Hindlimb muscle (tissue), 1 donor: Measurements from ENCODE around the gene FOXP1. TPM values are rescaled to one million over a fixed set of nuclear protein-coding genes. Genes with fewer than 3 reads are reported as not detected.
"Not testable (repeated sequence)": the region's sequence is repeated elsewhere in the genome, so short reads cannot be mapped to it uniquely, and the experiment has no call there.

Experiments used
- DNase-seq: peaks from one replicate; pipeline ENCODE4 v3.0.0-alpha.2; 2013
- polyA plus RNA-seq: library from polyadenylated mRNA; unstranded; fragments of 120-200 nt; gene quantifications from one replicate; pipeline ENCODE4 v1.2.1, GENCODE V29; 2013; ENCODE audit not compliant: insufficient read length

Gene FOXP1
- polyA plus RNA-seq, 1 donor: 18.2 TPM

DNA sequence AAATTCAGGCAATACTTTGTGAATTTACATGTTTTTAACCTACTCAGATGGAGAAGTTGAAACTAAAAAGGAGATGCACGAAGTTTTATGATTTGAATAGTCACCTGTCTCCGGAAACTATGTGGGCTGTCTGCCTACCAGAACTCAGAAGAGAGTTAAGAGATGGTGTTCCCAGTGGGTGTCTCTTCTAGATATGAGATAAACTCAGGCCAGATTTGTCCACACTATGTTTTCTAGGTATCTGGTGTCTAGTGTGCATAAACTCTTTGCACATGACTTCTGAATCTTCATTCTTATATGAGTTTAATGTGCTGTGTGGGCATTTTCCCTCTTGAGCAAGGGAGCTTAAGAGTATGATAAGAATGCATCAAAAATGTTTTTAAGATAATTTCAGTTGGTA lies 222.8 kb downstream of the FOXP1 start:
- no peak for DNase-seq

DNA sequence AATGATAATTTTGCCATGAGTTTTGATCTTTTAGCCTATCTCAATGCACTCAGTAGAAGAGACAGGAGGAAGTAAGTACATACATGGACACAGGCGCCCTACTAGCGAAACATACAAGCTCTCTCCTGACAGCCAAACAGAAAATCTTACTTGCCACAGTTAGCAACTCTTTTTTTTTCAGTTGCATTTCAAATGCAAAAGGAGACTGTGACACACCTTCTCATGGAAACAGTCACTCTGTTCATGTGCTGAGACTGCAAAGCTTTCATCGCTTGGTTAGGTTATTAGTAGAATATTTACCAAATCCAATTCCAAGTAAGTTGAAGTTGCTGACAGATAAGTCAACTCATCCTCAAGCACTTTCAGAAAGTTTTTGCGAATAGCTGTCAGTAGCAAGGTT lies 223.3 kb downstream of the FOXP1 start:
- DNase-seq: no peak

DNA sequence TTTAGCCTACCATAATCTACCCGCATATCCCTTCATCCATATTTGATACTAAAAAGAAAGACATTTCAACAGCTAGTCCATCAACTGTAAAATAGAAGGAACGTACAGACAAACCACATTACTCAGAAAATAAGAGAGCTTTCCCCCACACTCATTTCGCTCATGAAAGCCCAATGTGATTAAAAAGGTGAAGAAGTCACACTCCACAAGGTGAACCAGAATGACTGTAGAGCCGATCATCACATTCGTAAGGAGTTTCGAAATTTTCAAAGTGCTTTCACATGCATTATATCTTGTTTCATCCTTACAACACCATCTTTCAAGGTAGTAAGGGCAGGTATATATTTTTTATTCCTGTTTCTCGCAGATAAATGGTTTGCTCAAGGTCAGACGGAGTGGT lies 225.3 kb downstream of the FOXP1 start:
- no peak for DNase-seq

DNA sequence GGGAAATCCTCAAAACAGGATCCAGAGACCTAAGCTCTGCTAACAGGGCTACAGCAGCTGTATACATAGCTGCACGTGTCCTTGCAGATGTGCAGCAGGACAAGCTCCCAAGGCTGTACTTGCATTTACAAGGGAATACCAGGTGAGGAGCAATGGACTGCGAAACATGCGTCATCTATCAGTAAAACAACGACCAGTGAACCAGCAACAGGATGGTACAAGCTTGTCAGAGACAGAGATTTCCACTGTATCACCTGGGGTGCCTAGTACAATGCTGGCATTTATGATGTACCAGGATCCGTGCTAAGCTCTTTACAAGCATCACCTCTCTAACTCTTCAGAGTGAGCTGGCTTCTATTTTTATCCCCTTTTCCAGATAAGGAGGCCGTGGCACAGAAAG lies 227.3 kb downstream of the FOXP1 start:
- peak; percentile 48 for DNase-seq

DNA sequence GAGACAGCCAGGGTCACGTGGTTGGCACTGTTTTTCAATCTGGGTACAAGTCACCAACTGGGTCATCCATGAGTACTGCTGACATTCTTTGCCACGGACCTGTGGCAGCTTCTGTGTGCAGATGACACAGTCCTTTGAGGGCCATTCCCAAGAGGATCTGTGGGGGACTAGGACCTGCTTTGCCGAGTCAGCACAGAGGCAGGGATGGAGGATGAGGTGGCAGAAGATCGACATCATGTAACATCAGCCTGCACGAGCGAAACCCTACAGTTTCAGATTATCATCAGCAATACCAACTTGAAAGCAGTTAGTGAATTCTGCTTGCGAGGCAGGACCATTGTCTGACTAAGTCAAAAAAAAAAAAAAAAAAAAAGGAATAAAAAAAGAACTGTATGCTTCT lies 227.7 kb downstream of the FOXP1 start:
- DNase-seq: no peak

DNA sequence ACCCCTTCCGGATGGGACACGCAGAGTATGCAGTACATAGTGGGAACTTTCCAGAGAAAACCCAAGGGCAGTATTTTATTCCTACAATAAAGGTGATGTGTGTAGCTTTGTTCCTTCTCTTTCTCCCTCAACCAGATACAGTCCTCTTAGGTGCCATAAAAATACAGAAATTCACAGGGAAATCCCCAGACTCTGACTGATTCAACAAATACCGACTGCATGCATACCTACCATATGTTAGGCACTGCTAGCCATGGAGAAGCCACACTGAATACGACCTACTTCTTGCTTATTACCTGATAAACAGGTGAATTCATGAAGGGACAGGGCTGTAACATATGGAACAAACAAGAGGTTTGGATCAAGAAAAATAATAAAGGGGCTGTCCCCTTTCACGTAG lies 228.5 kb downstream of the FOXP1 start:
- no peak for DNase-seq

DNA sequence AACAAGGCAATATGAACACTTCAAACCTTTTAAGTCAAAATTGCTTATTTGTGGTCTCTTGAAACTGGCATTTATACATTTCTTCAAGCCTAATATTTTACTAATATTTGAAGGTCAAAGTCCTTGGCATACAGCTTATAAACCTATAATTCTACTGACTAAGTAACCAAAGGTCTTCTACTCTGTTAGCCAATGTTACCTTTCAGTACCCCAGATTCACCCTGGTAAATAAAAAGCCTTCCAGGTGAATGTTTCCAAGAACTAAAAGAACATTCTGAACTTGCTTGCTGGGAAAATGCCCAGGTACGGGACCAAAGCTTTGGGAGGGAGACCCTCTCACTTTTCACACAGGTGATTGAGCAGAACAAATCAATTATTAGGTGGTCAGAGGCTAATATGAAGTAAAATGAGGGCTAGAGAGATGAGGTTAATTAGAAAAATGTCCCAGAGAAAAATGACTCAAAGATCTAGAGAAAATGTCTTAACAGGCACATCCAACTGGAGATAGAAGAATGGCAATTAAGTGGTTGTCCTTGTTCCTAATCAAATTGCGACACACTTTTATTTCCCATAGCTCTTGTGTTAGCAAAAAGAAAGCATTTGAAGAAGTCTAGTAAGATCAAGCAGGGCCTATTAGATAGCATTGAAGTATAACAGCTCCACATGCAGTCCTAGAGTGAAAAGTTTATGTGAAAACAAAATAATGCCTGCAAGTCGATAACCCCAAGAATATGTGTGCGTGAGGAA lies 232.0 kb downstream of the FOXP1 start:
- DNase-seq: no peak

DNA sequence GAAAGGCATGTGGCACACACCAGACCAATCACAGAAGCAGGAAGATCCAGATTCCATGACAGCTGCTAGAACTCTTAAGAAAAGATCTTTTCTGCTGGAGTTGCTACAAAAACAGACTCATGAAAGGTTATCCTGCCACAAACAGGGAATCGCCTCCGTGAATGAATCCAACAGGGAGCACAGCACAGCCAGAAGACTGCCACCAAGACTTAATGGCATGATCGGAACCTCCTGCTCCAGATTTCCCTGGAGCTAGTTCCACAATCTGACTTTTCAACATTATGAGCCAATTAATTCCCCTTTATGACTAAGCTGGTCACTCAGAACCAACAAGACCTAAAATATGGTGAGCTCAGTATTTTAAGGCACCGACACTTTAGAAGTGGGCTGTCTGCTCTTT lies 232.5 kb downstream of the FOXP1 start:
- DNase-seq: no peak

DNA sequence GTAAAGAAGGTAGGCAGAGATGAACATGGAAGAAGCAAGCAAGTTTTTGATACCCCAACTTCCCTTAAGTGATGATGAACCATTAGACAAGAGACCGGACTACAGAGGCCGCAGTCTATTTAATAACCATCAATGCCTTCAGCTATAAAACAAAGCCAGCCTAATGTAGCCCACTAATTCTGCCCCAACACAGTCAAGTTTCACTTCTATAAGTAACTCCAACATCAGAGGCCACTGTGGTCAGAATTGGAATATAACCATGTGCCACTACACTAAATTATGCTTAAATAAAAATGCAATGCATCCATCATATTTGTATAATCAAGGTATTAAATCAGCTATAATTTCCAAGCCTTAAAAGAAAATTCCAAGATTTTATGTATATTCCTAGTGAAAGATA lies 234.7 kb downstream of the FOXP1 start:
- no peak for DNase-seq

DNA sequence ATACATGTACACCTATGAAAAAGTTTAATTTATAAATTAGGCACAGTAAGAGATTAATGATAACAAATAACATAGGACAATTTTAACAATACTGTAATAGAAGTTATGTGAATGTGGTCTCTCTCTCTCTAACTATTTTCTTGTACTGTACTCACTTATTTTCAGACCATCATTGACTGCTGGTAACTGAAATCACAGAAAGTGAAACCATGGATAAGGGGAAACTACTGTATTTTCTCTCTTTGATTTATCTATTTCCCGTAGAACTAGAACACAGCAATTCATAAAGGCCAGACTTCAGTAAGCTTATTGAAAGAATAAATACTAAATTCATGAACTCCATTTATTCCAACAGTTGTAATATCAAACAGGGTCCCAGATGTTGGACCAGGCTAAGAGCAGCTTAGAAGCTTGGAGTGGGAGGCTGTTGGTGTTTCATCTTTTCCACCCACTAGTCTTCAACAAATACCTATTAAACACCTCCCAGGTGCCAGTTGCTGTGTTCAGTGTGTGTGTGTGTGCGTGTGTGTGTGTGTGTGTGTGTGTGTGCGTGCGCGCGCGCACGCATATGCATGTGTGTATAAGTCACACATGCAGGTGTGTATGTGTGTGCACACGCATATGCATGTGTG lies 235.4 kb downstream of the FOXP1 start:
- no peak for DNase-seq

DNA sequence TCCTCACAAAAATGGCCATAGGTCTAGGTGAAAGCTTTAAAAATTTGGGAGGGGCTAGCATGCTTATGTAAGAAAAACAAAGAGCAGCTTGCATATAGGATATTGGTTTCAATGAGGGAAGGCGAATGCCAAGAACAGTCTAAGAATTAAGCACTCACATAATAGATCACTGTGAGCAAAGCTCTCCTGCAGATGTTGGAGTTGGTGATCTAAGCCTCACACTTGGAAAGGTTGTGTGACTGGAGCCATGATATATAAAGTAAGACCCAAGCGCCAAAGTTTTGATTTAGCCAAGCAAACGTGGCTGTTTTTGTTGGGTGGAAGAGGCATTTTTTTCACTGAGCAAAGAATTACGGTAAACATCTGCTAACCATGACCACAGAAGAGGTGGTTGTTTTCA lies 237.5 kb downstream of the FOXP1 start:
- DNase-seq: no peak

DNA sequence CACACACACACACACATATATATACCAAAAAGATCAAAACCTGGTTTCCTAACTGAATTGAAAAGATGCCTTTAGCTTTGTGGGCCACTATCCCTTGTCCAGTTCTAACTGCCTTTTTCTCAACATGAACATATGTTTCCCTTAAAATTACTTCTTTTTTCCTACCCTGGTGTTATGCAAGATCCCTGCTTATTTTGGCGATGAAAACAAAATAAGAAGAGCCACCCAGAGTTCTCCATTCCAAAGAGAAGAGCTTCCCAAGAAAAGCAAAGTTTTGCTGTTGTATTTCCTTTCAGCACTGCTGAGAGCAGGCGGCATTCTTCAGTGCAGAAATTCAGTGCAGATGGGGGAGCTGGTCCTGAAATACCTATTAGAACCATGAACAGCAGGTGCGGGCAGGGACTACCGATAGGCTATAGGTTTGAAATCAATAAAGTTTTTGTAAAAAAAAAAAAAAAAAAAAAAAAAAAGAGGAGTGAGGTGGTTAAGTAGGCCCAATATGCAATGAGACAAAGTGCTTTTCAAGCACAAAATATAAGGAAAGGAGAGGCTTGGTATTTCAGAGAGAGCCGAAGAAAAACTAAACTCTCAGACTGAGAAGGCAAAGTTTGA lies 238.0 kb downstream of the FOXP1 start:
- peak; percentile 26 for DNase-seq

DNA sequence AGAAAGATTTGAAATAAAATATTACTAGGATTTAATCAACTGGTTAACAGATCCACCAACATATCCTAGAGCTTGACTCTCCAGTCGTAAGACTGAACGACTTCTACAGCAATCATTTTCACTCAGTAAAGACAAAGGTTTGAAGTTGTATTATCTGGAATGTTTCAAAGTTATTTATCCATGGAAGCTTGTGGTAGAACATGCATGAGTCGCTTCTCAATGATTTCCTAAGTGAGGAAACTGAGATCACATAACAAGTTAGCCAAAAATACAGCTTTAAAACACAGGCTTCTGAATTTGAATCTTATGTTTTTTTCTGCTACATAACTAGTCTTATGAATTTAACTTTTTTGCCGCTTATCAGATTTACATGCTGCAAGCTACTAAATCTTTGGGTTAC lies 241.8 kb downstream of the FOXP1 start:
- no peak for DNase-seq

DNA sequence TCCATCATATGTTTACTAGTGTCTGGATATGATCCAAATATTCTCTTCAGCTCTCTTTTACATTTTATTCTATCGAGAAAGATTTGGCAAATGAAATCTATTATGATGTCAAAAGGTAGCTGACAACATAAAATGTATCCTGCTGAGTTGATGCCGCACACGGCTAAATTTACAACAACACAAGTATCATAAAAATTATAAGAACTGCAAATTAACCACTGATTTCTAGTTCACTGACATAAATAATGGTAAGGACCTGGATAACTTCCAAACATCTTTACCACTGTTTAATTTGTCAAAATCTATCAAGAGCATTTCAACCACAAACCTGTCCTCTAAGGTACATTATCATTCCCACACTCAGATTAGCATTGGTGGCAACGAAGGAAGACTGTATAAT lies 244.5 kb downstream of the FOXP1 start:
- no peak for DNase-seq

DNA sequence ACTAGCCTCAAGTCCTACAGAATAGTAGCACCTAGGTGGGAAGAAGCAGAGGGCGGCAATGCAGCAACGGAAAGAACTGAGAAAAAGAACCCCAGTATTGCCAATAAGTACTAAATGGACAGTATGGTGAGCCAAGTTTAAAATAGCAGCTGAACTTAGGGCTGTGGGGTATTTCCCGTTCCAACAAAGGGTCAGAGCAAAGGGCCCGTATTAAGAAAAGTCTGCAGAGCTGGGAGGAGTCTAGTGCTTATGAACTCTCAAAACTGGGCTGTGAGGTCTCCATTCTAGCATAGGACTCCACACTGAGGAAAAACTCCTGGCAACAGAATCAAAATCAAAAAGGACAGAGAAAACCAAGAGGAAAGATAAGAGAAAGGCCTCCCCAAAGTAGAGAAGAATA lies 250.7 kb downstream of the FOXP1 start:
- no peak for DNase-seq

DNA sequence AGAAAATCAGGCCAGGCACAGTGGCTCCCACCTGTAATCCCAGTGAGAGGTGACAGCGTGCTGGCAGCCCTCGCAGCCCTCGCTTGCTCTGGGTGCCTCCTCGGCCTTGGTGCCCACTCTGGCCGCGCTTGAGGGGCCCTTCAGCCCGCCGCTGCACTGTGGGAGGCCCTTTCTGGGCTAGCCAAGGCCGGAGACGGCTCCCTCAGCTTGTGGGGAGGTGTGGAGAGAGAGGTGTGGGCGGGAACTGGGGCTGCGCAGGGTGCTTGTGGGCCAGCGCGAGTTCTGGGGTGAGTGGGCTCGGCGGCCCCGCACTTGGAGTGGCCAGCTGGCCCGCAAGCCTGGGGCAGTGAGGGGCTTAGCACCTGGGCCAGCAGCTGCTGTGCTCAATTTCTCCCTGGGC lies 252.6 kb downstream of the FOXP1 start:
- no peak for DNase-seq

DNA sequence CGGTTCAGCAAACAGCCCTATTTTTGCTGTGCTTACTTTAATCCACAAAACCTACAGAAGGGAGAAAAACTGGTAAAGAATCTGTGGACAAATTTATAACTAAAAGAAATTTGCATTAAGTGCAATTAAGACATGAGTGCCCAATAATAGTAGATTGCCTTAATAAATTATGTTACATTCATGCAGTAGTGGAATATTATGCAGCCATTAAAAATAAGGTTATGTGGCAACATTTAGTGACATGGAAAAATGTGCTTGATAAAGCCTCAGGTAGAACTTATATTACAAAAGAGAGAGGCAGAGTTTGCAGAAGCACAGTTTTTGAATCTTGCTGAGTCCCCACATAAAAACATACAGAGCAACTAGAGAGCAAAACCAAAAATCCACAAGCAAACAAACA lies 253.0 kb downstream of the FOXP1 start:
- no peak for DNase-seq

DNA sequence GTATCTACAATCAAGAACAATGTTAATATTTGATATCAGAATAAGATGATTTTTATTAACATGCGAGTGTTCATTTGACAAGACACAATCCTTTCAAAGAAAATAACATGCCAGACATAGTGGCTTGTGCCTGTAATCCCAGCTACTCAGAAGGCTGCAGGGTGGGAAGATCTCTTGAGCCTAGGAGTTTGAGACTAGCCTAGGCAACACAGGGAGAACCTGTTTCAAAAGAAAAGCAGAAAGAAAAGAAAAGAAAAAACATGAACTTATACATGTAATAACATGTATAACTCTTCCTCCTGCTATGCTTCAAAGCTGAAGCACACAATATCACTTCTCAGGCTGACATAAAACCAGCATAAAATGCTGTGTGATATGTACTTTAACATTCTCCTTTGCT lies 253.7 kb downstream of the FOXP1 start:
- no peak for DNase-seq

DNA sequence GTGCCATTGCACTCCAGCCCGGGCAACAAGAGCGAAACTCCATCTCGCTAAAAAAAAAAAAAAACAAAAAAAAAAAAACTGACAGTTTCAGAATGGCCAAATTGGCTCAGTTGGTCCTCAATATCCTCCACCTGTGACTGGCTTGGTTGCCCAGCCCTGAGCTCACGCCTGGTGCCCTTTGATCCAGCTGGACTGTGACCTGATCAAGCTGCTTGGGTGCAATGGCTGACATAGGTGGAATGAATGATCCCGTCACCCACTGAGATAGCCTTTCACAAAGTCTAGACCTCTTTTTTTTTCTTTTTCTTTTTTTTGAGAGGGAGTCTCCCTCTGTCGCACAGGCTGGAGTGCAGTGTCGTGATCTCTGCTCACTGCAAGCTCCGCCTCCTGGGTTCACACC lies 254.6 kb downstream of the FOXP1 start:
- no peak for DNase-seq

DNA sequence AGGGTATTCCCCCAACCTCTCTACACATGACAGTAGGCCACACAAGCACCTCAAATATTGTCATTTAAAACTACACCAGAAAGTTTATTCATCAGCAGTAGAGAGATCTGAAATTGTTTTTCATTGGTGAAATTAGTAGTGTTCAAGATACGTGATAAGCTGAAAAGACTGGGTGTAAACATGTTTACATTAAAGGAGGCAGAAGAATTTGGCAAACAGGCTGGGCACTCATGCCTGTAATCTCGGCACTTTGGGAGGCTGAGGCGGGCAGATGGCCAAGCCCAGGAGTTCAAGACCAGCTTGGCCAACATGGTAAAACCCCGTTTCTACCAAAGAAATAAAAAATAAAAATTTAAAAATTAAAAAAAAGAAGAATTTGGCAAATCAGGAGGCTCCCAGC lies 255.6 kb downstream of the FOXP1 start:
- no peak for DNase-seq

DNA sequence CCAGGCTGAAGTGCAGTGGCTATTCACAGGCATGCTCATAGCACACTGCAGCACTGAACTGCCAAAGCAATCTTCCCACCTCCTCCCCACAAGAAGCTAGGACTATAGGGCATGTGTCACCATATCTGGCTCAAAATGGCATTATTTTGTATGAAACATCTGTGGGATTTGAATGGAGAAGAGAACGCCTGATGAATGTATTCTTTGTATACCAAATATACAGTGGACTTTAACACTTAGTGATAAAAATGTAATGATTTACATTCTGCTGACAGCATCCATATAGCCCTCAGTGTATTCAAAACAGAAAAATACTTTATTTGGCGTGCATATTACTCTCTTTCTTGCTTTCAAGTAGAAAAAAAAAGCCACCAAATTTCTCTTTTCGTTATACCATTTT lies 257.8 kb downstream of the FOXP1 start:
- no peak for DNase-seq

DNA sequence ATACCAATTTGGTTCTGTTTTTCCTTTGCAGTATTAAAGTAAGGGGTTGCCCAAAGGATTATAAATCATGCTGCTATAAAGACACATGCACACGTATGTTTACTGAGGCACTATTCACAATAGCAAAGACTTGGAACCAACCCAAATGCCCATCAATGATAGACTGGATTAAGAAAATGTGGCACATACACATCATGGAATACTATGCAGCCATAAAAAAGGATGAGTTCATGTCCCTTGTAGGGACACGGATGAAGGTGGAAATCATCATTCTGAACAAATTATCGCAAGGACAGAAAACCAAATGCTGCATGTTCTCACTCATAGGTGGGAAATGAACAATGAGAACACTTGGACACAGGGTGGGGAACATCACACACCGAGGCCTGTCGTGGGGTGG lies 259.3 kb downstream of the FOXP1 start:
- DNase-seq: not testable (repeated sequence)

DNA sequence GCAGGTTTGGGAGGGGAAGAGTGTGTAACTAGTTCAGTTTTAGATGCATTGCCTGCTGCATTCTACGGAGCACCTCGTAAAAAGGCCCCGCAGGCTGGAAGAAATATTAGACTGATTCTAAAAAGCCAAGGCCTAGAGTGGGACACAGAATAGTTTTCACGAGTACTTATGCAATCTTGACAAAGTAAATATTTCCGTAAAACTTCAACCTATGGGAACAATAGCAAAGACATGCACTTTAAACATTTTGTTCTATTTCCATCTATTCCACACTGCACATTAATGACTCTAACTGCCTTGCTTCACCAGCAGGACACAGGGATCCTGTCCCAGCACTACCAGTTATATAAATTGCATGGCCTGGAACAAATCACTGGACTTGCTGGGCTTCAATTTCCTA lies 260.0 kb downstream of the FOXP1 start:
- no peak for DNase-seq

DNA sequence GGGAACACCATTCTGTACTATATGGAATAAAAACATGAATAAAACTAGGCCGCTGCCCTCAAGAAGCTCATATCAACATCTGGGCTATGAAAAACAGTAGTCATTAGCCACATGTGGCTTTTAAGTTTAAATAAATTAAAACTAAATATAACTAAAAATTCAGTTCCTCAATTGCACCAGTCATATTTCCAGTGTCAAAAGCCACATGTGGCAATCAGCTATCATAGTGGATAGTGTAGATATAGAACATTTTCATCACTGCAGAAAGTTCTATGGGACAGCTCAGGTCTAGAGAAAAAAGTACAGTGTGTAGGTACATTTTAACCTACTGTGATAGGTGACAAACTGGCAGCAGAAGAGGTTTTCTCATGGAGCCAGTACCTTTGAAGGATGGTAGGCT lies 261.4 kb downstream of the FOXP1 start:
- no peak for DNase-seq
